HG03095 (cell line): ENCODE measurements around the gene CCL27.

Experiments
- ATAC-seq: cut with Tn5 transposase; IDR thresholded peaks from one replicate; pipeline ENCODE4 v1.9.1; 2021; ENCODE audit warnings: moderate library complexity; ENCODE audit not compliant: unreplicated experiment

The CCL27 gene

GRCh38 chr9:34684816-34685215 is 22.4 kb upstream of the CCL27 start:
- no peak for ATAC-seq

GRCh38 chr9:34684145-34684544 is 21.7 kb upstream of the CCL27 start:
- ATAC-seq: no peak

- ATAC-seq: no peak
These were observed 13.4 kb upstream of the CCL27 start for GRCh38 chr9:34675869-34676268.

- no peak for ATAC-seq
These were observed 12.7 kb upstream of the CCL27 start for GRCh38 chr9:34675048-34675714.

GRCh38 chr9:34674440-34674839 is 12.0 kb upstream of the CCL27 start:
- ATAC-seq: no peak

GRCh38 chr9:34671307-34671706 is 8.8 kb upstream of the CCL27 start:
- ATAC-seq: no peak

GRCh38 chr9:34669809-34670562 is 7.5 kb upstream of the CCL27 start:
- ATAC-seq: no peak

GRCh38 chr9:34665381-34666250 is 3.2 kb upstream of the CCL27 start:
- ATAC-seq: peak; percentile 79

- ATAC-seq: peak; percentile 16
These were observed 2.6 kb upstream of the CCL27 start for GRCh38 chr9:34665067-34665380.

GRCh38 chr9:34664281-34665066 is 2.0 kb upstream of the CCL27 start:
- no peak for ATAC-seq

- no peak for ATAC-seq
These were observed 797 bp upstream of the CCL27 start for GRCh38 chr9:34663303-34663605.

- ATAC-seq: no peak
These were observed 2.7 kb downstream of the CCL27 start for GRCh38 chr9:34659592-34660253.

- no peak for ATAC-seq
These were observed 4.0 kb downstream of the CCL27 start for GRCh38 chr9:34658461-34658860.

GRCh38 chr9:34656992-34657391 is 5.5 kb downstream of the CCL27 start:
- no peak for ATAC-seq

GRCh38 chr9:34655394-34655793 is 7.1 kb downstream of the CCL27 start:
- ATAC-seq: no peak

- no peak for ATAC-seq
These were observed 8.0 kb downstream of the CCL27 start for GRCh38 chr9:34654323-34655051.

- no peak for ATAC-seq
These were observed 9.0 kb downstream of the CCL27 start for GRCh38 chr9:34653151-34654072.

GRCh38 chr9:34652602-34653000 is 9.9 kb downstream of the CCL27 start:
- no peak for ATAC-seq
